Fibroblast of mammary gland (primary cell): ENCODE data around the gene SCO1.

Experiments used
- DNase-seq: peaks from one replicate; pipeline ENCODE4 v3.0.0-alpha.2; 2010; ENCODE audit warnings: low read depth
- H3K4me3 ChIP-seq: 2 replicates; pipeline ENCODE4 v1.5.1; 2011; ENCODE audit warnings: low read depth, mild to moderate bottlenecking, low read length, moderate library complexity; ENCODE audit not compliant: control insufficient read depth
- TF ChIP-seq, protein P1 (sequence below): conservative IDR thresholded peaks from 2 replicates; pipeline ENCODE4 v1.5.1; 2011; ENCODE audit warnings: low read depth, low read length, inconsistent platforms; ENCODE audit not compliant: control insufficient read depth, insufficient read depth

Gene SCO1

DNA sequence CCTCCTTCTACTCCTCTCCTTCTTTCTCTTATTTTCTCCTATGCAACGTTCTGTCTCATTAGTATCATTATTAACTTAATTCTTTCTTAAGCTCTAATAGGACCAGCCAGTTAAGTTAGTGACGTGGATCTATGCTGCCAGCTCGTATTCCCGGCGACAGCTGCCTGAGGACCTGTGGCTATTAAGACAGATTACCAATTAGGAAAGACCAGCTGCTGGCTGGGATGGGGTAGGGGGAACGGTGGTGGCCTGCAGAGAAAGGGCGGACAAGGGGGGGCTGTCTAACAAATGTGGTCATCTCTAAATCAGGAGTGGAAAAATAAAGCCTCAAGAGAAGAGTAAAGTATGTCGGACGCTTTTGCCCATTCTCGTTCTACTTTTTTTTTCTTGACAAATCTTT, 39.5 kb downstream of the SCO1 start:
- TF ChIP-seq, protein P1, sequence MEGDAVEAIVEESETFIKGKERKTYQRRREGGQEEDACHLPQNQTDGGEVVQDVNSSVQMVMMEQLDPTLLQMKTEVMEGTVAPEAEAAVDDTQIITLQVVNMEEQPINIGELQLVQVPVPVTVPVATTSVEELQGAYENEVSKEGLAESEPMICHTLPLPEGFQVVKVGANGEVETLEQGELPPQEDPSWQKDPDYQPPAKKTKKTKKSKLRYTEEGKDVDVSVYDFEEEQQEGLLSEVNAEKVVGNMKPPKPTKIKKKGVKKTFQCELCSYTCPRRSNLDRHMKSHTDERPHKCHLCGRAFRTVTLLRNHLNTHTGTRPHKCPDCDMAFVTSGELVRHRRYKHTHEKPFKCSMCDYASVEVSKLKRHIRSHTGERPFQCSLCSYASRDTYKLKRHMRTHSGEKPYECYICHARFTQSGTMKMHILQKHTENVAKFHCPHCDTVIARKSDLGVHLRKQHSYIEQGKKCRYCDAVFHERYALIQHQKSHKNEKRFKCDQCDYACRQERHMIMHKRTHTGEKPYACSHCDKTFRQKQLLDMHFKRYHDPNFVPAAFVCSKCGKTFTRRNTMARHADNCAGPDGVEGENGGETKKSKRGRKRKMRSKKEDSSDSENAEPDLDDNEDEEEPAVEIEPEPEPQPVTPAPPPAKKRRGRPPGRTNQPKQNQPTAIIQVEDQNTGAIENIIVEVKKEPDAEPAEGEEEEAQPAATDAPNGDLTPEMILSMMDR, result no peak
- no peak overlapping the region for H3K4me3 ChIP-seq
- no peak for DNase-seq

DNA sequence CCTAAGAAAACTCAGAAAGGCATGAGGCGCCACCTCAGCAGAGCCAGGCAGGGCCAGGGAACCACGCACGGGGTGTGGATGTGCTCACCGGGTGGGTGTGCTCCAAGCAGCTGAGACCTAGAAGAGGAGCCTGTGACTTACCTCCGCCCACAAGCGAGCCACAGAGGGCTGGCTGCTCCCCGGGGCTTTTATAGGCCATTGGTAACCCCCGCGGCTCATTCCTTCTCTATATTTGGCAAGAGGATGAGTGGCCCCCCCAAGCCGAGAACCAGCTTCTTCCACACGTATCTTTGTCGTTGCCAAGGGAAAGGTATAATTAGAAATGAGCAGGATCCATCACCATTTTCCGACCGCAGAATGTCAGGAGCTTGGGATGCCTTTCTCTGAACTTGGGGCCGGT, 40.2 kb downstream of the SCO1 start, which contains the start of gene MYH3:
MYH3 (minus strand) TSS at position 162 of the 400 bp plus-strand sequence. CDS start 2,245 bp downstream, outside the sequence.
- TF ChIP-seq, protein P1, result no peak
- no peak within 1 kb of the TSS for H3K4me3 ChIP-seq
- no peak for DNase-seq

DNA sequence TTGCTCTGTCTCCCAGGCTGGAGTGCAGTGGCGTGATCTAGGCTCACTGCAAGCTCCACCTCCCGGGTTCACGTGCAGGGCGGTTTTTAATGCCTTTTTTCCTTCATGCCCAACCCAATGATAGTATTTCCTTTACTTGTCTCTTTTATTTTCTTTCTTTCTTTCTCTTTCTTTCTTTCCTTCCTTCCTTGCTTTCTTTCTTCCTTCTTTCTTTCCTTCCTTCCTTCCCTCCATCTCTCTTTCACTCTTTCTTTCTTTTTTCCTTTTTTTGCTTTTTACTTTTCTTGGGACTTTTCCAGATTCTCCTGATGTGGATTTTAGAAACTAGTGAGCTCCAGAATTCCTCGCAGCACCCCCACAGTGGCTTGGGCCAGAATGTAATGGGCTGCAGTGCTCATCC, 43.3 kb downstream of the SCO1 start:
- TF ChIP-seq, protein P1, result no peak
- DNase-seq, result no peak
- H3K4me3 ChIP-seq, result no peak overlapping the region

DNA sequence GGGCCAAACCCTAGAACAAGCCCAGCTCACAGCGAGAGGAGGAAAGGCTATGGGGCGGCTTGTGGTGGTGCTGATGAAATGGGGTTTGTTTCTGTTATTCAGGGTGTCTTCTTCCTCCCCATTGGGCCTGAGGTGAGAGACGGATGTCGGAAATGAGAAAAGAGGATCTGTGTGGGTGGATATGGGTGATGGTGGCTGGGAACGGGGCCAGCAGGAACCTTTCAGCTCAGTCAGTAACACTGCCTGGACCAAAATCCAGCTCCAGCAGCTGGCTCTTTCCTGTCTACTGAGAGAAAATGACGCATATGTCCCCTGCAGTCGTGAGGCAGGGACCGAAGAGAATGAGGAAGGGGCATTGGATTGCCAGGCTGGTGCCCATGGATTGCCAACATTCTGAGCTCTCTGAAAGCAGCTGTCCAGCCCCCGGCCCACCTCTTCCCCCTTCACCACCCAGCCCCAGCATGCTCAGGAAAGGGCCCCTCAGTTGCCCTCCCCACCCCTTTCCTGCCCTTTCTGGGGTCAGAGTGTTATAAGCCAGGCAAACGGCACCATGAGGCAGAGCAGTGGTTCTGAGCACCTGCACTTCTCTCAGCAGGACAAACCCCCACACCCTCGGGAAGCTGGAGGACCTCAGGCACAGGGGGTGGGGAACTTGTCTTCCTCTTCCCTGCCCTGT, 44.2 kb downstream of the SCO1 start:
- TF ChIP-seq, protein P1, result no peak

DNA sequence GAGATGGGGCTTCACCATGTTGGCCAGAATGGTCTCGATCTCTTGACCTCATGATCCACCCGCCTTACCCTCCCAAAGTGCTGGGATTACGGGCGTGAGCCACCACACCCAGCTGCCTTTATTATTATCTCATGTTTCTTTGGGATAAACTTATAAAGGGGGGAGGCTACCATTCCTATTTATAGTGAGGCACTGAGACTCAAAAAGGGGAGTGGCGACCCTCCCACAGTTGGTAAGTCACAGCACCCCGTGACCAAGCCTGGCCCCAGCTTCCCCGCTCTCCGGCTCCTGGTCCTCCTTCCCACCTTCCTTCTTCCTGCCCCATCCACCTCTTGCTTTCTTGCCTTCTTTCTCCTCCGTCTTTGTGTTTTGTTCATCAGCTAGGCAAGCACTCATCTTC, 45.4 kb downstream of the SCO1 start:
- no peak overlapping the region for H3K4me3 ChIP-seq
- TF ChIP-seq, protein P1, result no peak
- no peak for DNase-seq

More for the DNA sequence above, 44.2 kb downstream of the SCO1 start:
- no peak overlapping the region for H3K4me3 ChIP-seq
- DNase-seq, result peak; percentile 29

DNA sequence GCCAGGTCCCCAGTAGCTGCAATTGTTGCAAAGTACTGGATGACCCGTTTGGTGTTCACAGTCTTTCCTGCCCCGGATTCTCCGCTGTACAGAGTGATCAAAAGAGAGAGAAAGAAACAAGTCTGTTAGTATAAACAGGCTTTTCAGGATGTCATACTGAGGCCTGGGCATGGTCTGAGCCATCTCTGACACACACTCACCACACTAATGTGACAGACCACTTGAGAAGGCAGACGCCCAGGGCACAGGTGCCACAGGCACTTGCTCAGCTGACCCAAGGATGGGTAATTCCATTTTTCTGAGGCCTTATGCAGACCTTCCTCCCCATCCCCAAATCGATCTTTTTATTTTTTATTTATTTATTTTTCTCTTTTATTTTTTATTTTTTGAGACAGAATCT, 47.7 kb downstream of the SCO1 start:
- H3K4me3 ChIP-seq, result no peak overlapping the region
- no peak for DNase-seq
- TF ChIP-seq, protein P1, result no peak
